ENCODE measurements around the gene ZNF227. TPM values are rescaled to one million over a fixed set of nuclear protein-coding genes. Genes with fewer than 3 reads are reported as not detected.

Gene ZNF227
- total and polyA plus RNA-seq, 2 donors (not counting 3 experiments of a cell fraction or from before 2014, with no cell fraction given): 3.4 to 17.8 TPM

GRCh38 chr19:44258136-44258535 is 45.8 kb downstream of the ZNF227 start:
- no TSS peak for BruUV-seq (replicated peaks)

More at GRCh38 chr19:44258136-44258535, 45.8 kb downstream of the ZNF227 start:
- H3K4me3 ChIP-seq (replicated peaks in 1 of 3; ENCODE audit: insufficient read depth in 1 of 3, low read depth in 1 of 3, low read length in 3 of 3): no peak overlapping the region
- no peaks in the 10 kb centered on the region for H3K4me1 ChIP-seq (ENCODE audit: control insufficient read depth, extremely low read depth, insufficient read depth, low read length)
- H2AFZ ChIP-seq (ENCODE audit: low read depth, low read length): no peak overlapping the region
- ChIA-PET POLR2A (no interaction called here), CTCF (interaction anchor here (0.8 kb wide), 1 partner anchor 47 kb away, joined by 3 read pairs; the partner anchor contains the start of gene ZNF235)
- H3K9me1 ChIP-seq (replicated peaks; ENCODE audit: control insufficient read depth, extremely low read depth, insufficient read depth, low read length): no peaks in the 10 kb centered on the region
- no peak for DNase-seq (ENCODE audit: low read depth, low spot score)
- H3K36me3 ChIP-seq (ENCODE audit: control insufficient read depth in 2 of 2, extremely low read depth in 1 of 2, insufficient read depth in 2 of 2, low read length in 2 of 2): no peaks in the 10 kb centered on the region
- H3K9me3 ChIP-seq (replicated peaks; ENCODE audit: control insufficient read depth, insufficient read depth, low read length): no peaks in the 10 kb centered on the region
- H4K20me1 ChIP-seq (replicated peaks; ENCODE audit: control insufficient read depth, extremely low read depth, insufficient read depth, low read length): no peaks in the 10 kb centered on the region
- no peak overlapping the region for H3K27ac ChIP-seq (ENCODE audit: insufficient read depth, low read depth, low read length)
- H3K4me2 ChIP-seq (ENCODE audit: insufficient read depth, low read length): no peak overlapping the region
- no peak overlapping the region for H3K9ac ChIP-seq (replicated peaks; ENCODE audit: extremely low read depth, insufficient read depth, low read length)
- intact Hi-C loops (cut with micrococcal nuclease): loop anchor here (2.0 kb wide), 1 partner anchor 45 kb away; the partner anchor contains the start of gene ZNF227
- dilution Hi-C loops (cut with MboI; ENCODE audit: extremely low pct_ligation_motif_present, low sequenced_read_pairs): no loop called here
- TF ChIP-seq EZH2 (IDR thresholded peaks at IDR 0.05; ENCODE audit: borderline replicate concordance, low read depth, low read length, severe bottlenecking) (no peak), CTCF (IDR thresholded peaks at IDR 0.05; ENCODE audit: extremely low read depth in 1 of 2, insufficient read depth in 1 of 2, low read depth in 1 of 2, low read length in 2 of 2) (no peak), POLR2AphosphoS5 (IDR thresholded peaks at IDR 0.05; ENCODE audit: insufficient read depth, low read depth, low read length) (no peak), MAX (IDR thresholded peaks at IDR 0.05; ENCODE audit: insufficient read depth, insufficient read length) (no peak), GATA2 (IDR thresholded peaks at IDR 0.05; ENCODE audit: insufficient read depth, insufficient read length, low read depth, low read length) (no peak), MYC (IDR thresholded peaks at IDR 0.05; ENCODE audit: low read depth, low read length) (no peak), FOS (IDR thresholded peaks at IDR 0.05; ENCODE audit: borderline replicate concordance, insufficient read depth, low read length) (no peak), JUN (IDR thresholded peaks at IDR 0.05; ENCODE audit: borderline replicate concordance, insufficient read depth, insufficient read length, low read depth) (no peak)
- FAIRE-seq: no peak
- H3K79me2 ChIP-seq (ENCODE audit: control insufficient read depth, insufficient read depth, low read length): no peaks in the 10 kb centered on the region
- no peaks in the 10 kb centered on the region for H3K27me3 ChIP-seq (ENCODE audit: control insufficient read depth in 2 of 2, insufficient read depth in 2 of 2, low read length in 2 of 2)

Data from endothelial cell of umbilical vein (primary cell).